ENCODE data around the gene FGFR3. TPM values are rescaled to one million over a fixed set of nuclear protein-coding genes. Genes with fewer than 3 reads are reported as not detected.

The FGFR3 gene
- total and polyA plus RNA-seq, 10 of the 15 experiments (the other 5 are each of a cell fraction or from before 2014, with no cell fraction given) = 0.05 to 0.33 (median 0.18) TPM; not detected in 6

DNA sequence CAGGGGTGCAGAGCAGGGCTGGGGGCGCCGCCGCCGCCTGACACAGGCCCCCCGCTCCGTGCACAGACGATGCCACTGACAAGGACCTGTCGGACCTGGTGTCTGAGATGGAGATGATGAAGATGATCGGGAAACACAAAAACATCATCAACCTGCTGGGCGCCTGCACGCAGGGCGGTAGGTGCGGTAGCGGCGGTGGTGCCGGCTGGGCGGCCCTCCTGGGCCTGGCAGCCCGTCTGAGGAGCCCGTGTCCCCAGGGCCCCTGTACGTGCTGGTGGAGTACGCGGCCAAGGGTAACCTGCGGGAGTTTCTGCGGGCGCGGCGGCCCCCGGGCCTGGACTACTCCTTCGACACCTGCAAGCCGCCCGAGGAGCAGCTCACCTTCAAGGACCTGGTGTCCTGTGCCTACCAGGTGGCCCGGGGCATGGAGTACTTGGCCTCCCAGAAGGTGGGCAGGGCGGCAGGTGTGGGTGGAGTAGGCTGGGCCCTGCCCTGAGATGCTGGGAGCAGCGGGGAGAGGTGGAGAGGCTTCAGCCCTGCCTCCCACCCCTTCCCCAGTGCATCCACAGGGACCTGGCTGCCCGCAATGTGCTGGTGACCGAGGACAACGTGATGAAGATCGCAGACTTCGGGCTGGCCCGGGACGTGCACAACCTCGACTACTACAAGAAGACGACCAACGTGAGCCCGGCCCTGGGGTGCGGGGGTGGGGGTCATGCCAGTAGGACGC is 12.6 kb downstream of the FGFR3 start:
- Histone ChIP-seq H3K27ac (ENCODE audit: control insufficient read depth, insufficient read depth) (no peak overlapping the region), H3K4me1 (ENCODE audit: control insufficient read depth, insufficient read depth, low read length) (no peaks in the 10 kb centered on the region; the same call in 1 of the 2 replicates), H4K20me1 (ENCODE audit: control insufficient read depth, insufficient read depth) (no peaks in the 10 kb centered on the region), H3K4me3 (no peak overlapping the region), H3K9ac (ENCODE audit: control insufficient read depth, insufficient read depth, low read length) (no peak overlapping the region), H3K27me3 (replicated peaks in 1 of 2; ENCODE audit: control insufficient read depth in 2 of 2, insufficient read depth in 2 of 2, low read length in 1 of 2) (no peaks in the 10 kb centered on the region), H3K36me3 (ENCODE audit: control insufficient read depth in 2 of 2, insufficient read depth in 2 of 2, low read length in 1 of 2) (no peaks in the 10 kb centered on the region), H3K4me2 (ENCODE audit: control insufficient read depth, insufficient read depth) (no peak overlapping the region), H3K9me3 (replicated peaks; ENCODE audit: control insufficient read depth, insufficient read depth, low read length) (no peaks in the 10 kb centered on the region), H2AFZ (ENCODE audit: control insufficient read depth, low read depth, low read length) (no peak overlapping the region), H3K79me2 (ENCODE audit: control insufficient read depth, insufficient read depth, low read length) (no peaks in the 10 kb centered on the region)
- no peak for DNase-seq (ENCODE audit: low read depth, low spot score)
- ChIA-PET RAD21 (ENCODE audit: unreplicated experiment) (no interaction called here), SMC1A (ENCODE audit: uncharacterized antibody, unreplicated experiment) (no interaction called here), CTCF (no interaction called here), POLR2A (no interaction called here)
- FAIRE-seq = no peak
- intact Hi-C loops (cut with micrococcal nuclease; ENCODE audit: unreplicated experiment) = no loop called here
- in situ Hi-C loops (cut with MboI) = no loop called here
- BruUV-seq (replicated peaks) = no TSS peak
- TF ChIP-seq FOS (IDR thresholded peaks at IDR 0.05; ENCODE audit: borderline replicate concordance, extremely low read depth, insufficient read length) = no peak
- no peak for TF ChIP-seq GABPA (IDR thresholded peaks at IDR 0.05; ENCODE audit: low read depth)
- TF ChIP-seq, protein P1, sequence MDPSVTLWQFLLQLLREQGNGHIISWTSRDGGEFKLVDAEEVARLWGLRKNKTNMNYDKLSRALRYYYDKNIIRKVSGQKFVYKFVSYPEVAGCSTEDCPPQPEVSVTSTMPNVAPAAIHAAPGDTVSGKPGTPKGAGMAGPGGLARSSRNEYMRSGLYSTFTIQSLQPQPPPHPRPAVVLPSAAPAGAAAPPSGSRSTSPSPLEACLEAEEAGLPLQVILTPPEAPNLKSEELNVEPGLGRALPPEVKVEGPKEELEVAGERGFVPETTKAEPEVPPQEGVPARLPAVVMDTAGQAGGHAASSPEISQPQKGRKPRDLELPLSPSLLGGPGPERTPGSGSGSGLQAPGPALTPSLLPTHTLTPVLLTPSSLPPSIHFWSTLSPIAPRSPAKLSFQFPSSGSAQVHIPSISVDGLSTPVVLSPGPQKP (IDR thresholded peaks at IDR 0.05; ENCODE audit: low read depth, low read length) = no peak
- TF ChIP-seq MEF2A (IDR thresholded peaks at IDR 0.05; ENCODE audit: insufficient read depth, low read depth, low read length) = no peak
- TF ChIP-seq BRCA1 (IDR thresholded peaks at IDR 0.05; ENCODE audit: low read depth, low read length) = no peak
- no peak for TF ChIP-seq ESRRA (IDR thresholded peaks at IDR 0.05; ENCODE audit: low read length)
- no peak for TF ChIP-seq RAD51 (IDR thresholded peaks at IDR 0.05)
- TF ChIP-seq GATAD2B (conservative IDR thresholded peaks at IDR 0.05; ENCODE audit: low read depth) = no peak
- no peak for TF ChIP-seq SMC3 (IDR thresholded peaks at IDR 0.05; ENCODE audit: borderline replicate concordance, low read length)
- no peak for TF ChIP-seq KAT2A (conservative IDR thresholded peaks at IDR 0.05; ENCODE audit: control insufficient read depth, low read depth, low read length)
- TF ChIP-seq, protein P2, sequence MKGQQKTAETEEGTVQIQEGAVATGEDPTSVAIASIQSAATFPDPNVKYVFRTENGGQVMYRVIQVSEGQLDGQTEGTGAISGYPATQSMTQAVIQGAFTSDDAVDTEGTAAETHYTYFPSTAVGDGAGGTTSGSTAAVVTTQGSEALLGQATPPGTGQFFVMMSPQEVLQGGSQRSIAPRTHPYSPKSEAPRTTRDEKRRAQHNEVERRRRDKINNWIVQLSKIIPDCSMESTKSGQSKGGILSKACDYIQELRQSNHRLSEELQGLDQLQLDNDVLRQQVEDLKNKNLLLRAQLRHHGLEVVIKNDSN (IDR thresholded peaks at IDR 0.05; ENCODE audit: borderline replicate concordance, extremely low read length, insufficient read depth, low read depth, low read length) = no peak
- no peak for TF ChIP-seq TCF3 (IDR thresholded peaks at IDR 0.05; ENCODE audit: borderline replicate concordance, insufficient read depth, low read depth, low read length)
- TF ChIP-seq, protein P3, sequence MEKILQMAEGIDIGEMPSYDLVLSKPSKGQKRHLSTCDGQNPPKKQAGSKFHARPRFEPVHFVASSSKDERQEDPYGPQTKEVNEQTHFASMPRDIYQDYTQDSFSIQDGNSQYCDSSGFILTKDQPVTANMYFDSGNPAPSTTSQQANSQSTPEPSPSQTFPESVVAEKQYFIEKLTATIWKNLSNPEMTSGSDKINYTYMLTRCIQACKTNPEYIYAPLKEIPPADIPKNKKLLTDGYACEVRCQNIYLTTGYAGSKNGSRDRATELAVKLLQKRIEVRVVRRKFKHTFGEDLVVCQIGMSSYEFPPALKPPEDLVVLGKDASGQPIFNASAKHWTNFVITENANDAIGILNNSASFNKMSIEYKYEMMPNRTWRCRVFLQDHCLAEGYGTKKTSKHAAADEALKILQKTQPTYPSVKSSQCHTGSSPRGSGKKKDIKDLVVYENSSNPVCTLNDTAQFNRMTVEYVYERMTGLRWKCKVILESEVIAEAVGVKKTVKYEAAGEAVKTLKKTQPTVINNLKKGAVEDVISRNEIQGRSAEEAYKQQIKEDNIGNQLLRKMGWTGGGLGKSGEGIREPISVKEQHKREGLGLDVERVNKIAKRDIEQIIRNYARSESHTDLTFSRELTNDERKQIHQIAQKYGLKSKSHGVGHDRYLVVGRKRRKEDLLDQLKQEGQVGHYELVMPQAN (conservative IDR thresholded peaks at IDR 0.05) = no peak
- no peak for TF ChIP-seq RAD21 (IDR thresholded peaks at IDR 0.05; ENCODE audit: insufficient read depth, low read depth, low read length)
- TF ChIP-seq, protein P4, sequence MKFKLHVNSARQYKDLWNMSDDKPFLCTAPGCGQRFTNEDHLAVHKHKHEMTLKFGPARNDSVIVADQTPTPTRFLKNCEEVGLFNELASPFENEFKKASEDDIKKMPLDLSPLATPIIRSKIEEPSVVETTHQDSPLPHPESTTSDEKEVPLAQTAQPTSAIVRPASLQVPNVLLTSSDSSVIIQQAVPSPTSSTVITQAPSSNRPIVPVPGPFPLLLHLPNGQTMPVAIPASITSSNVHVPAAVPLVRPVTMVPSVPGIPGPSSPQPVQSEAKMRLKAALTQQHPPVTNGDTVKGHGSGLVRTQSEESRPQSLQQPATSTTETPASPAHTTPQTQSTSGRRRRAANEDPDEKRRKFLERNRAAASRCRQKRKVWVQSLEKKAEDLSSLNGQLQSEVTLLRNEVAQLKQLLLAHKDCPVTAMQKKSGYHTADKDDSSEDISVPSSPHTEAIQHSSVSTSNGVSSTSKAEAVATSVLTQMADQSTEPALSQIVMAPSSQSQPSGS (IDR thresholded peaks at IDR 0.05; ENCODE audit: low read length) = no peak
- no peak for TF ChIP-seq TCF7 (IDR thresholded peaks at IDR 0.05; ENCODE audit: borderline replicate concordance)
- TF ChIP-seq BHLHE40 (IDR thresholded peaks at IDR 0.05; ENCODE audit: borderline replicate concordance in 1 of 2, low read depth in 2 of 2, low read length in 1 of 2) = no peak
- TF ChIP-seq LARP7 (IDR thresholded peaks at IDR 0.05) = no peak
- no peak for ATAC-seq
- WGBS (ENCODE audit: insufficient coverage, insufficient replicate concordance, low lambda C conversion rate, missing lambda C conversion rate) = 67% methylated on average over 43 of the region's 47 CpGs
